Gastroesophageal sphincter (tissue), 4 donors: ENCODE measurements around the gene RHCE. TPM values are rescaled to one million over a fixed set of nuclear protein-coding genes. Genes with fewer than 3 reads are reported as not detected.

ENCODE experiments used
- ATAC-seq: fragments of 150-250 bp; one replicate; pipeline ENCODE4 v1.9.1; 2016; ENCODE audit warnings: mild to moderate bottlenecking, moderate library complexity
- H3K27ac ChIP-seq, 4 donors: fragments of 200-600 bp; sonication (generic) in 3 of 4; 1 replicate in 3 of 4; 2 replicates in 1 of 4; pipeline ENCODE4 v1.5.1; 2016 to 2019
- H3K27me3 ChIP-seq: fragments of 200-600 bp; sonication (generic); one replicate; pipeline ENCODE4 v1.5.1; 2019
- H3K36me3 ChIP-seq, 2 donors: fragments of 200-600 bp; sonication (generic); one replicate each; pipeline ENCODE4 v1.5.1; 2019; ENCODE audit warnings: control low read depth in 1 of 2
- H3K4me1 ChIP-seq, 3 donors: fragments of 200-600 bp; sonication (generic); 1 replicate in 2 of 3; 2 replicates in 1 of 3; pipeline ENCODE4 v1.5.1; 2016 to 2019; ENCODE audit warnings: control low read depth in 2 of 3
- H3K4me3 ChIP-seq, 2 donors: fragments of 200-600 bp; sonication (generic); one replicate each; pipeline ENCODE4 v1.5.1; 2019; ENCODE audit warnings: mild to moderate bottlenecking in 1 of 2, moderate library complexity in 1 of 2
- H3K9me3 ChIP-seq, 3 donors: fragments of 200-600 bp; sonication (generic); one replicate each; pipeline ENCODE4 v1.5.1; 2017 to 2019; ENCODE audit warnings: control low read depth in 2 of 3
- CTCF ChIP-seq, 4 experiments: fragments of 200-600 bp in 2 of 4; fragments of 450-650 bp in 2 of 4; sonication (generic) in 1 of 4; IDR thresholded peaks; one replicate each; pipeline ENCODE4 v1.5.1; 2017 to 2019; ENCODE audit warnings: antibody characterized with exemption in 4 of 4, mild to moderate bottlenecking in 2 of 4, moderate library complexity in 2 of 4
- EP300 ChIP-seq: sonication (generic); formaldehyde crosslinking; IDR thresholded peaks from one replicate; pipeline ENCODE4 v1.6.1; 2017; ENCODE audit warnings: antibody characterized with exemption, mild to moderate bottlenecking
- POLR2A ChIP-seq, 2 donors: fragments of 450-650 bp; IDR thresholded peaks; one replicate each; pipeline ENCODE4 v1.6.1; 2017; ENCODE audit warnings: antibody characterized with exemption in 2 of 2, mild to moderate bottlenecking in 2 of 2, moderate library complexity in 1 of 2
- POLR2AphosphoS5 ChIP-seq: sonication (generic); formaldehyde crosslinking; IDR thresholded peaks from one replicate; pipeline ENCODE4 v1.6.1; 2017; ENCODE audit warnings: antibody characterized with exemption
- WGBS, 2 donors: methylation state at CpG; one replicate each; pipeline ENCODE4 v1.1.5; 2018; ENCODE audit warnings: low coverage in 1 of 2; 5-methylcytosine and 5-hydroxymethylcytosine counted together
- total RNA-seq, 4 donors: library from RNA; depleted of rRNA; stranded (reverse); fragments of >200 nt; gene quantifications; one replicate each; pipeline ENCODE4 v1.1.0, GENCODE V29; 2016

The RHCE gene
- total RNA-seq, 4 donors from 2014 or later: not detected

- no peaks in the 10 kb centered on the region for H3K4me1 ChIP-seq
- H3K27ac ChIP-seq: no peak overlapping the region
- H3K4me3 ChIP-seq: no peak overlapping the region
- ATAC-seq: no peak
- H3K9me3 ChIP-seq: no peaks in the 10 kb centered on the region
- peaks cover 0 to 99% of the 10 kb centered on the region in 2 donors for H3K36me3 ChIP-seq
- H3K27me3 ChIP-seq: no peaks in the 10 kb centered on the region
- no peak for TF ChIP-seq POLR2AphosphoS5
- TF ChIP-seq POLR2A (IDR thresholded peaks at IDR 0.05): no peak
- TF ChIP-seq EP300: no peak
- TF ChIP-seq CTCF (IDR thresholded peaks at IDR 0.05): no peak
- WGBS, 2 donors: 73 to 74% methylated on average over 1 of the region's 1 CpG
These were observed 63.8 kb downstream of the RHCE start for GRCh38 chr1:25356848-25357247.

- TF ChIP-seq POLR2A (IDR thresholded peaks at IDR 0.05) (no peak), POLR2AphosphoS5 (no peak), EP300 (no peak), CTCF (IDR thresholded peaks at IDR 0.05) (no peak)
- no peak overlapping the region for H3K27ac ChIP-seq
- H3K27me3 ChIP-seq: no peaks in the 10 kb centered on the region
- peaks cover 0 to 99% of the 10 kb centered on the region in 2 donors for H3K36me3 ChIP-seq
- no peaks in the 10 kb centered on the region for H3K4me1 ChIP-seq
- H3K9me3 ChIP-seq: no peaks in the 10 kb centered on the region
- ATAC-seq: no peak
- H3K4me3 ChIP-seq: no peak overlapping the region
These were observed 64.2 kb downstream of the RHCE start for GRCh38 chr1:25356441-25356840.

- no peaks in the 10 kb centered on the region for H3K4me1 ChIP-seq
- H3K27ac ChIP-seq: no peak overlapping the region
- H3K4me3 ChIP-seq: no peak overlapping the region
- no peak for ATAC-seq
- TF ChIP-seq POLR2A (IDR thresholded peaks at IDR 0.05) (no peak), EP300 (no peak), POLR2AphosphoS5 (no peak), CTCF (IDR thresholded peaks at IDR 0.05) (no peak)
- no peaks in the 10 kb centered on the region for H3K9me3 ChIP-seq
- peaks cover 0 to 99% of the 10 kb centered on the region in 2 donors for H3K36me3 ChIP-seq
- 78 to 82% methylated on average over 6 of the region's 6 CpGs for WGBS, 2 donors
- H3K27me3 ChIP-seq: no peaks in the 10 kb centered on the region
These were observed 64.7 kb downstream of the RHCE start for GRCh38 chr1:25355841-25356395.

GRCh38 chr1:25349606-25350005 is 71.0 kb downstream of the RHCE start:
- H3K9me3 ChIP-seq: no peaks in the 10 kb centered on the region
- no peak for ATAC-seq
- no peak overlapping the region for H3K4me3 ChIP-seq
- no peak for TF ChIP-seq EP300
- TF ChIP-seq POLR2AphosphoS5: no peak
- no peak for TF ChIP-seq CTCF (IDR thresholded peaks at IDR 0.05)
- TF ChIP-seq POLR2A (IDR thresholded peaks at IDR 0.05): no peak
- H3K27me3 ChIP-seq: no peaks in the 10 kb centered on the region
- no peak overlapping the region for H3K27ac ChIP-seq
- WGBS, 2 donors: 83 to 93% methylated on average over 3 of the region's 3 CpGs
- H3K4me1 ChIP-seq: peaks cover 0 to 6% (median 0%) of the 10 kb centered on the region in 3 donors
- peaks cover 0 to 86% of the 10 kb centered on the region in 2 donors for H3K36me3 ChIP-seq

- Histone ChIP-seq H3K36me3 (peaks cover 0 to 85% of the 10 kb centered on the region in 2 donors), H3K4me3 (no peak overlapping the region), H3K9me3 (no peaks in the 10 kb centered on the region), H3K27me3 (no peaks in the 10 kb centered on the region), H3K27ac (no peak overlapping the region), H3K4me1 (peaks cover 0 to 10% (median 0%) of the 10 kb centered on the region in 3 donors)
- TF ChIP-seq POLR2A (IDR thresholded peaks at IDR 0.05) (no peak), POLR2AphosphoS5 (no peak), EP300 (no peak), CTCF (IDR thresholded peaks at IDR 0.05) (no peak)
- 73 to 84% methylated on average over 2 of the region's 2 CpGs for WGBS, 2 donors
- no peak for ATAC-seq
These were observed 73.1 kb downstream of the RHCE start for GRCh38 chr1:25347556-25347955.
